A673 (cell line): ENCODE measurements around the gene SMAD9. TPM values are rescaled to one million over a fixed set of nuclear protein-coding genes. Genes with fewer than 3 reads are reported as not detected.

Experiments
- BruUV-seq: library from RNA; stranded (reverse); fragments of 400-500 nt; replicated peaks from 2 replicates; lab custom pipeline; 2021; lab: Mats Ljungman, UMichigan
- CTCF ChIA-PET: fragments of 300-600 bp; sonication (Branson Sonifier 250); formaldehyde crosslinking; loops from one replicate; lab custom pipeline; 2022; ENCODE audit warnings: antibody characterized with exemption; lab: Charles Lee
- POLR2A ChIA-PET: fragments of 300-600 bp; sonication (Branson Sonifier 250); formaldehyde crosslinking; loops from one replicate; lab custom pipeline; 2022; ENCODE audit warnings: antibody characterized with exemption; ENCODE audit not compliant: low non-redundant PET; lab: Charles Lee
- DNase-seq: peaks from one replicate; pipeline ENCODE4 v3.0.0-alpha.2; 2015; ENCODE audit warnings: low spot score
- H3K27ac ChIP-seq: fragments of 200-600 bp; sonication (generic); 2 replicates; pipeline ENCODE4 v1.5.1; 2016; ENCODE audit warnings: mixed run types, low read depth, mild to moderate bottlenecking, mixed read lengths, antibody characterized with exemption, low read length; ENCODE audit not compliant: poor library complexity, severe bottlenecking
- H3K27me3 ChIP-seq: fragments of 200-600 bp; sonication (generic); replicated peaks from 2 replicates; pipeline ENCODE4 v1.6.1; 2017; ENCODE audit warnings: mixed run types, low read depth, mild to moderate bottlenecking, mixed read lengths, antibody characterized with exemption, low read length; ENCODE audit not compliant: insufficient read depth, poor library complexity
- H3K36me3 ChIP-seq: fragments of 200-600 bp; sonication (generic); 2 replicates; pipeline ENCODE4 v1.6.1; 2016; ENCODE audit warnings: mixed run types, mild to moderate bottlenecking, mixed read lengths, antibody characterized with exemption, low read length; ENCODE audit not compliant: insufficient read depth, poor library complexity, severe bottlenecking
- H3K4me1 ChIP-seq: fragments of 200-600 bp; sonication (generic); 2 replicates; pipeline ENCODE4 v1.6.1; 2017; ENCODE audit warnings: mixed run types, mild to moderate bottlenecking, mixed read lengths, antibody characterized with exemption, low read length; ENCODE audit not compliant: insufficient read depth, poor library complexity, severe bottlenecking
- H3K4me3 ChIP-seq: fragments of 200-600 bp; sonication (generic); 2 replicates; pipeline ENCODE4 v1.5.1; 2016; ENCODE audit warnings: low read depth, mixed run types, mild to moderate bottlenecking, mixed read lengths, low read length; ENCODE audit not compliant: poor library complexity, severe bottlenecking
- H3K9me3 ChIP-seq: fragments of 200-600 bp; sonication (generic); 2 replicates; pipeline ENCODE4 v1.6.1; 2016; ENCODE audit warnings: mixed run types, low read depth, mild to moderate bottlenecking, mixed read lengths, antibody characterized with exemption, low read length; ENCODE audit not compliant: poor library complexity, severe bottlenecking
- CTCF ChIP-seq: fragments of 300-800, 200-600 bp; sonication (generic); conservative IDR thresholded peaks from 2 replicates; pipeline ENCODE4 v1.5.1; 2017; ENCODE audit warnings: low read depth, mild to moderate bottlenecking, antibody characterized with exemption, low read length, moderate library complexity, mixed read lengths
- EZH2 ChIP-seq: fragments of 200-600 bp; sonication (generic); IDR thresholded peaks from 2 replicates; pipeline ENCODE4 v1.6.1; 2017; ENCODE audit warnings: borderline replicate concordance, low read depth, mild to moderate bottlenecking, mixed read lengths, antibody characterized with exemption, low read length; ENCODE audit not compliant: poor library complexity, severe bottlenecking
- intact Hi-C: fragments of 100-400 bp; cut with micrococcal nuclease; formaldehyde crosslinking; loops from one replicate; pipeline ENCODE4 v1.10.0; 2022; ENCODE audit not compliant: unreplicated experiment
- total RNA-seq: library from RNA; stranded (reverse); gene quantifications from 2 replicates; pipeline ENCODE4 v1.2.3, GENCODE V29; 2021

SMAD9 gene
- total RNA-seq, 1 experiment from 2014 or later: 23.3 TPM

GRCh38 chr13:36959456-36960116 is 39.5 kb upstream of the SMAD9 start:
- no peaks in the 10 kb centered on the region for H3K27me3 ChIP-seq
- no peak for DNase-seq
- no peak overlapping the region for H3K4me3 ChIP-seq
- BruUV-seq: no TSS peak
- no peak overlapping the region for H3K27ac ChIP-seq
- CTCF ChIA-PET: no interaction called here
- POLR2A ChIA-PET: no interaction called here
- H3K9me3 ChIP-seq: no peaks in the 10 kb centered on the region
- H3K36me3 ChIP-seq: peaks cover 35% of the 10 kb centered on the region
- peaks cover 8% of the 10 kb centered on the region for H3K4me1 ChIP-seq
- intact Hi-C loops: no loop called here
- TF ChIP-seq CTCF (no peak), EZH2 (no peak)

- Histone ChIP-seq H3K27ac (no peak overlapping the region), H3K36me3 (peaks cover 34% of the 10 kb centered on the region), H3K27me3 (no peaks in the 10 kb centered on the region), H3K4me3 (no peak overlapping the region), H3K4me1 (peaks cover 8% of the 10 kb centered on the region), H3K9me3 (no peaks in the 10 kb centered on the region)
- CTCF ChIA-PET: no interaction called here
- no peak for DNase-seq
- intact Hi-C loops: no loop called here
- POLR2A ChIA-PET: no interaction called here
- no TSS peak for BruUV-seq
- TF ChIP-seq EZH2 (no peak), CTCF (no peak)
These were observed 34.5 kb upstream of the SMAD9 start for GRCh38 chr13:36954542-36954941.

DNA sequence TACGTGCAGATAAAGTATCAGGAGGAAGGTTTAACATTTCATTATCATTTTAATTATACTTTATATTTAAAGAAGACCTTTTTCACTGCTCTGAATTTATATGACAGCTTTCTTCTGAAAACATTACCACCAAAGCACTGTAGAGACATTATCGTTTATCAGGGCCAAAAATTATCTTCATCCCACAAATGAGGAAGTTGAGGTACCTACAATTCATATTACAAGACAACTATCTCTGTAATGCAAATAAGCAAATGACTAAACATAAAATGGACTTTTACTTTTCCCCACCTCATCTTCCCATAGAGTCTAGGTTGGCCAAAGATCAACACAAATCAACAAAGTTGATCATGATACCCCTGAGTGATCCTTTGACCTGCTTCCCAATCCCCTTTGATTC is 30.9 kb upstream of the SMAD9 start:
- TF ChIP-seq CTCF (no peak), EZH2 (no peak)
- Histone ChIP-seq H3K9me3 (no peaks in the 10 kb centered on the region), H3K27ac (no peak overlapping the region), H3K4me1 (peaks cover under 1% of the 10 kb centered on the region), H3K27me3 (no peaks in the 10 kb centered on the region), H3K4me3 (no peak overlapping the region), H3K36me3 (peaks cover 40% of the 10 kb centered on the region)
- no peak for DNase-seq
- BruUV-seq: no TSS peak
- POLR2A ChIA-PET: no interaction called here
- CTCF ChIA-PET: no interaction called here
- intact Hi-C loops: no loop called here
